ENCODE data around the gene SPPL2A.

SPPL2A gene

DNA sequence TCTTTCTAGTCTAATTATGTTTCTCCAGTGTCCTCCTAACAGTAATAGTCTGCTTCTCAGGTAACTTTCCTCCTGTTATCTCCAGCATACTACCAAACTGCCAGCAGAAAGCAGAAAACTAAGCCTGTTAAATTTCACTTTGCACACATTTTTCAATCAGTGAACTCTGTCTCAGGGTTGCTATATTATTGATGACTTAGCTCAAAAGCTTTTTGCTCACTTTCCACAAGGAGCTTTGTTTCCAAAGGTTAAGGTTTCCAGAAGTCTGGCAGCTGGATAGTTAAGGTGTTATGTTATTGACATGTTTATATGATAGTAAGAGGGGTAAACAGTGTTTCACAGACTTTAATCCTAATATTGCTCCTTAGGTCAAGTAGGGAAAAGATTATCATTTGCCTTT is 84.0 kb downstream of the SPPL2A start:
- H3K4me1 ChIP-seq (ENCODE audit: insufficient read depth, low read length, poor library complexity, severe bottlenecking) = peaks cover 45% of the 10 kb centered on the region
- peaks cover 99% of the 10 kb centered on the region for H3K79me2 ChIP-seq (ENCODE audit: insufficient read depth, low read length)
- TF ChIP-seq, protein P1, sequence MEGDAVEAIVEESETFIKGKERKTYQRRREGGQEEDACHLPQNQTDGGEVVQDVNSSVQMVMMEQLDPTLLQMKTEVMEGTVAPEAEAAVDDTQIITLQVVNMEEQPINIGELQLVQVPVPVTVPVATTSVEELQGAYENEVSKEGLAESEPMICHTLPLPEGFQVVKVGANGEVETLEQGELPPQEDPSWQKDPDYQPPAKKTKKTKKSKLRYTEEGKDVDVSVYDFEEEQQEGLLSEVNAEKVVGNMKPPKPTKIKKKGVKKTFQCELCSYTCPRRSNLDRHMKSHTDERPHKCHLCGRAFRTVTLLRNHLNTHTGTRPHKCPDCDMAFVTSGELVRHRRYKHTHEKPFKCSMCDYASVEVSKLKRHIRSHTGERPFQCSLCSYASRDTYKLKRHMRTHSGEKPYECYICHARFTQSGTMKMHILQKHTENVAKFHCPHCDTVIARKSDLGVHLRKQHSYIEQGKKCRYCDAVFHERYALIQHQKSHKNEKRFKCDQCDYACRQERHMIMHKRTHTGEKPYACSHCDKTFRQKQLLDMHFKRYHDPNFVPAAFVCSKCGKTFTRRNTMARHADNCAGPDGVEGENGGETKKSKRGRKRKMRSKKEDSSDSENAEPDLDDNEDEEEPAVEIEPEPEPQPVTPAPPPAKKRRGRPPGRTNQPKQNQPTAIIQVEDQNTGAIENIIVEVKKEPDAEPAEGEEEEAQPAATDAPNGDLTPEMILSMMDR (conservative IDR thresholded peaks at IDR 0.05; ENCODE audit: low read length) = no peak
- TF ChIP-seq EZH2phosphoT487 (IDR thresholded peaks at IDR 0.05; ENCODE audit: borderline replicate concordance) = no peak
- peak overlapping the region; percentile 90 for H3K4me2 ChIP-seq (ENCODE audit: low read depth, low read length, poor library complexity, severe bottlenecking)
- H3K27me3 ChIP-seq (ENCODE audit: insufficient read depth, low read length, poor library complexity, severe bottlenecking) = no peaks in the 10 kb centered on the region
- no peak overlapping the region for H2AFZ ChIP-seq (ENCODE audit: low read length)
- peak overlapping the region; percentile 38 for H3K4me3 ChIP-seq (ENCODE audit: low read length, poor library complexity, severe bottlenecking)
- no peaks in the 10 kb centered on the region for H3K36me3 ChIP-seq (ENCODE audit: insufficient read depth, low read length)
- no peaks in the 10 kb centered on the region for H3K9me3 ChIP-seq (ENCODE audit: insufficient read depth, low read depth, low read length)
- peaks cover 86% of the 10 kb centered on the region for H4K20me1 ChIP-seq (ENCODE audit: insufficient read depth, low read length, poor library complexity, severe bottlenecking)
- peak overlapping the region; percentile 19 for H3K9ac ChIP-seq (ENCODE audit: low read depth, low read length, poor library complexity, severe bottlenecking)
- H3F3A ChIP-seq (ENCODE audit: low read depth) = no peaks in the 10 kb centered on the region
- H3K9me2 ChIP-seq (replicated peaks; ENCODE audit: low read depth, low read length) = no peaks in the 10 kb centered on the region

DNA sequence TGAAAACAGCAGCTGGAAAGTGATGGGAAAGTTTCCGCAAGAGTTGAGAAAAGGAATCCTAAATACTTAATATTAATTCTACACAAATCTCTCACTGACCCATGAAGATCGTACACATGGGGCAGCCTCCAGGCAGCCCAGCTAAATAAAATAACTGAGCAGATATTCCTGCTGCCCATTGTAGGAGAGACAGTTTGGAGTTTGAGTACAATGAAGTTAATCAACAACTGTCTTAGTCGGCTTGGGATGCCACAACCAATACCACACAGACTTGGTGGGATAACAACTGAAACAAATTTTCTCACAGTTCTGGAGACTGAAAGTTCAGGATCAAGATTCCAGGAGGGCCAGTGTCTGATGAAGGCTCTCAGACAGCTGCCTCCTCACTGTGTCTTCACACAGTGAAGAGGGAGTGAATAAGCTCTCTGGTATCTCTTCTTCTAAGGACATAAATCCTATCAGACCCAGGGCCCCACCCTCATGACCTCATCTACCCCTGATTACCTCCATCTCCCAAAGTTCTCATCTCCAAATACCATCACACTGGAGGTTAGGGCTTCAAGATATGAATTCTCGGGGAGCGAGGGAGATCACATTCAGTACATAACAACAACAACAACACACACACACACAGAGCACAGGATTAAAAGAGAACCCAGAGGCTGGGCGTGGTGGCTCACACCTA is 88.6 kb downstream of the SPPL2A start:
- H2AFZ ChIP-seq (ENCODE audit: low read length) = no peak overlapping the region
- H3K9me2 ChIP-seq (replicated peaks; ENCODE audit: low read depth, low read length) = no peaks in the 10 kb centered on the region
- H3K79me2 ChIP-seq (ENCODE audit: insufficient read depth, low read length) = peaks cover 93% of the 10 kb centered on the region
- H4K20me1 ChIP-seq (ENCODE audit: insufficient read depth, low read length, poor library complexity, severe bottlenecking) = peaks cover 68% of the 10 kb centered on the region
- peaks cover 20% of the 10 kb centered on the region for H3K4me1 ChIP-seq (ENCODE audit: insufficient read depth, low read length, poor library complexity, severe bottlenecking)
- H3K27me3 ChIP-seq (ENCODE audit: insufficient read depth, low read length, poor library complexity, severe bottlenecking) = no peaks in the 10 kb centered on the region
- H3K4me2 ChIP-seq (ENCODE audit: low read depth, low read length, poor library complexity, severe bottlenecking) = peak overlapping the region; percentile 44
- H3K9ac ChIP-seq (ENCODE audit: low read depth, low read length, poor library complexity, severe bottlenecking) = no peak overlapping the region
- H3K36me3 ChIP-seq (ENCODE audit: insufficient read depth, low read length) = peaks cover 16% of the 10 kb centered on the region; the same call in 1 of the 2 replicates
- H3K4me3 ChIP-seq (ENCODE audit: low read length, poor library complexity, severe bottlenecking) = no peak overlapping the region
- no peaks in the 10 kb centered on the region for H3K9me3 ChIP-seq (ENCODE audit: insufficient read depth, low read depth, low read length)
- no peak for TF ChIP-seq EZH2phosphoT487 (IDR thresholded peaks at IDR 0.05; ENCODE audit: borderline replicate concordance)
- TF ChIP-seq, protein P1 (conservative IDR thresholded peaks at IDR 0.05; ENCODE audit: low read length) = no peak
- H3F3A ChIP-seq (ENCODE audit: low read depth) = no peaks in the 10 kb centered on the region

DNA sequence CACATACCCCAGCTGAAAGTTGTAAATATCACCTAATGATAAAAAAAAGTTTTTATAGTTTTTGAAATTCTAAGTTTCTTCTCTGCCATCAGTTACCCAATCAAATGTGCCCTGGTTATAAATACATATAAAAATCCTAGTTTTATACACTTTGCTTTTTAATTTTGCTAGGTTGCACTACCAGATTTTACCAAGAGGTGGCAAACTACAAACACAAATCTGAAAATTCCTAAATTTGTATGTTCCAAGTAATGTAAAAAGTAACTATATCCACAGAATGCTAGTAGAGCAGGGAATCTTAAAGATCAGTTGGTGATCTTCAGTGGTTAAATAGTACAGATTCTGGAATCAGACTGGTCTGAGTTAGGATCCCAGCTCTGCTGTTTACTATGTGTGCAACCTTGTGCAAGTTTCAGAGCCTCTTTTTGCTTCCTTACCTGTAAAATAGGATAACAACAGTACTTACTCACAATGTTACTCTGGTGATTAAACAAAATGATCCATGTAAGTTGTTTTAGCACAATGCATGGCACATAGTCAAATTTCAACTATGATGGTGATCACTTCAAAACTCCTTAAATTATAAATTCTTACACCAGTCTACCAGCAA is 89.9 kb downstream of the SPPL2A start:
- Histone ChIP-seq H3K36me3 (ENCODE audit: insufficient read depth, low read length) (peaks cover 22% of the 10 kb centered on the region; the same call in 1 of the 2 replicates), H3K79me2 (ENCODE audit: insufficient read depth, low read length) (peaks cover 93% of the 10 kb centered on the region), H3K4me1 (ENCODE audit: insufficient read depth, low read length, poor library complexity, severe bottlenecking) (peaks cover 11% of the 10 kb centered on the region), H3K9me3 (ENCODE audit: insufficient read depth, low read depth, low read length) (no peaks in the 10 kb centered on the region), H3K9ac (ENCODE audit: low read depth, low read length, poor library complexity, severe bottlenecking) (no peak overlapping the region), H2AFZ (ENCODE audit: low read length) (no peak overlapping the region), H3F3A (ENCODE audit: low read depth) (no peaks in the 10 kb centered on the region), H4K20me1 (ENCODE audit: insufficient read depth, low read length, poor library complexity, severe bottlenecking) (peaks cover 61% of the 10 kb centered on the region), H3K4me3 (ENCODE audit: low read length, poor library complexity, severe bottlenecking) (no peak overlapping the region), H3K27me3 (ENCODE audit: insufficient read depth, low read length, poor library complexity, severe bottlenecking) (no peaks in the 10 kb centered on the region), H3K9me2 (replicated peaks; ENCODE audit: low read depth, low read length) (no peaks in the 10 kb centered on the region), H3K4me2 (ENCODE audit: low read depth, low read length, poor library complexity, severe bottlenecking) (no peak overlapping the region)
- no peak for TF ChIP-seq EZH2phosphoT487 (IDR thresholded peaks at IDR 0.05; ENCODE audit: borderline replicate concordance)
- TF ChIP-seq, protein P1 (conservative IDR thresholded peaks at IDR 0.05; ENCODE audit: low read length) = peak; percentile 95
